DOHH2 (cell line): Measurements from ENCODE around the gene TMEM161B.
"Not testable (repeated sequence)": the region's sequence is repeated elsewhere in the genome, so short reads cannot be mapped to it uniquely, and the experiment has no call there.

Experiments used
- EZH2phosphoT487 ChIP-seq: fragments of 200-600 bp; sonication (generic); IDR thresholded peaks from 2 replicates; pipeline ENCODE4 v1.6.1; 2017; ENCODE audit warnings: borderline replicate concordance, mild to moderate bottlenecking, antibody characterized with exemption, low read length, moderate library complexity, mixed read lengths
- TF ChIP-seq, protein P1 (sequence below): fragments of 200-600 bp; sonication (generic); IDR thresholded peaks from one replicate; pipeline ENCODE4 v1.5.1; 2014; ENCODE audit warnings: antibody characterized with exemption, mild to moderate bottlenecking, low read depth, low read length; ENCODE audit not compliant: poor library complexity, severe bottlenecking

DNA sequence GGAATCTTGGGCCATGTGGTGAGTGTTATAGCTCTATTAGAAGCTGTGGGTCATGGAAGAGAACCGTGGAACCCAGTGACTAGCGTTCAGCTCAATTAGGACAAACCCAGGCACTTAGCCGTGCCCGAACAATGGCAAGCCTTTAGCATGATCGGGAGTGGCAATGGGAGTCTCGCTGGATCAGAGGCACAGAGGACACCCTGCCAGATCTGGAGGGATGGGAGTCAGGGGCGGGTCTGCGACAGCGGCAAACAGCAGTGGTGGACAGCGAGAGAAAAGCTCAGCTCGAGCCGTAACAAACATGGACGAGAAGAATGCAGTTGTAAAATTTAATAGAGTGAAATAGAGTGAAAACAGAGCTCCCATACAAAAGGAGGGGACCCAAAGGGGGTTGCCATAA lies 91.2 kb downstream of the TMEM161B start:
- TF ChIP-seq, protein P1, sequence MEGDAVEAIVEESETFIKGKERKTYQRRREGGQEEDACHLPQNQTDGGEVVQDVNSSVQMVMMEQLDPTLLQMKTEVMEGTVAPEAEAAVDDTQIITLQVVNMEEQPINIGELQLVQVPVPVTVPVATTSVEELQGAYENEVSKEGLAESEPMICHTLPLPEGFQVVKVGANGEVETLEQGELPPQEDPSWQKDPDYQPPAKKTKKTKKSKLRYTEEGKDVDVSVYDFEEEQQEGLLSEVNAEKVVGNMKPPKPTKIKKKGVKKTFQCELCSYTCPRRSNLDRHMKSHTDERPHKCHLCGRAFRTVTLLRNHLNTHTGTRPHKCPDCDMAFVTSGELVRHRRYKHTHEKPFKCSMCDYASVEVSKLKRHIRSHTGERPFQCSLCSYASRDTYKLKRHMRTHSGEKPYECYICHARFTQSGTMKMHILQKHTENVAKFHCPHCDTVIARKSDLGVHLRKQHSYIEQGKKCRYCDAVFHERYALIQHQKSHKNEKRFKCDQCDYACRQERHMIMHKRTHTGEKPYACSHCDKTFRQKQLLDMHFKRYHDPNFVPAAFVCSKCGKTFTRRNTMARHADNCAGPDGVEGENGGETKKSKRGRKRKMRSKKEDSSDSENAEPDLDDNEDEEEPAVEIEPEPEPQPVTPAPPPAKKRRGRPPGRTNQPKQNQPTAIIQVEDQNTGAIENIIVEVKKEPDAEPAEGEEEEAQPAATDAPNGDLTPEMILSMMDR = not testable (repeated sequence)
- TF ChIP-seq EZH2phosphoT487 = not testable (repeated sequence)
